Naive thymus-derived CD4-positive, alpha-beta T cell (primary cell): Measurements from ENCODE around the gene DDX56. TPM values are rescaled to one million over a fixed set of nuclear protein-coding genes. Genes with fewer than 3 reads are reported as not detected.

Experiments used
- ATAC-seq: fragments of 150-1000 bp; cut with Tn5 transposase; 2 replicates; pipeline ENCODE4 v1.10.0; 2021; ENCODE audit warnings: mild to moderate bottlenecking, moderate library complexity
- CTCF ChIA-PET: fragments of 350-600 bp; sonication (Branson Sonifier 250); formaldehyde crosslinking; loops from one replicate; lab custom pipeline; 2021; ENCODE audit warnings: antibody characterized with exemption; lab: Charles Lee
- POLR2A ChIA-PET: fragments of 350-600 bp; sonication (Branson Sonifier 250); formaldehyde crosslinking; loops from one replicate; lab custom pipeline; 2021; ENCODE audit warnings: antibody characterized with exemption, inconsistent platforms; lab: Charles Lee
- DNase-seq, 9 donors: peaks; one replicate each; pipeline versions ENCODE4 v3.0.0 to v3.0.0-alpha.2; 2020 to 2022; ENCODE audit warnings: mixed read lengths in 1 of 9
- H3K27ac ChIP-seq: one replicate; pipeline ENCODE4 v1.7.0; 2013; ENCODE audit warnings: mild to moderate bottlenecking, low read depth, low read length, moderate library complexity
- H3K27me3 ChIP-seq, 2 donors: one replicate each; pipeline ENCODE4 v1.7.0; 2013; ENCODE audit warnings: low read length in 2 of 2, mild to moderate bottlenecking in 2 of 2, moderate library complexity in 2 of 2; ENCODE audit not compliant: control insufficient read depth in 2 of 2, insufficient read depth in 2 of 2
- H3K36me3 ChIP-seq, 3 experiments: 1 replicate in 2 of 3; 2 replicates in 1 of 3; pipeline ENCODE4 v1.7.0; 2013; ENCODE audit warnings: low read length in 3 of 3, mild to moderate bottlenecking in 3 of 3, moderate library complexity in 1 of 3; ENCODE audit not compliant: insufficient read depth in 3 of 3, control insufficient read depth in 2 of 3
- H3K4me1 ChIP-seq, 2 donors: one replicate each; pipeline ENCODE4 v1.7.0; 2013; ENCODE audit warnings: low read length in 2 of 2, mild to moderate bottlenecking in 2 of 2, moderate library complexity in 1 of 2; ENCODE audit not compliant: control insufficient read depth in 2 of 2, insufficient read depth in 2 of 2
- H3K4me3 ChIP-seq: 2 replicates; pipeline ENCODE4 v1.7.0; 2013; ENCODE audit warnings: mild to moderate bottlenecking, low read length
- H3K9me3 ChIP-seq, 3 experiments: 1 replicate in 2 of 3; 2 replicates in 1 of 3; pipeline ENCODE4 v1.7.0; 2013; ENCODE audit warnings: low read length in 3 of 3; ENCODE audit not compliant: control insufficient read depth in 2 of 3
- H3K27ac Mint-ChIP-seq, 9 donors: one replicate each; pipeline ENCODE4 v1.8.0; 2020 to 2022; ENCODE audit warnings: mixed read lengths in 9 of 9, mild to moderate bottlenecking in 8 of 9, moderate library complexity in 5 of 9, inconsistent platforms in 2 of 9
- H3K27me3 Mint-ChIP-seq, 5 donors: one replicate each; pipeline ENCODE4 v1.8.0; 2021 to 2022; ENCODE audit warnings: mixed read lengths in 5 of 5, mild to moderate bottlenecking in 1 of 5
- H3K36me3 Mint-ChIP-seq, 5 donors: one replicate each; pipeline ENCODE4 v1.8.0; 2020 to 2022; ENCODE audit warnings: mixed read lengths in 5 of 5, mild to moderate bottlenecking in 3 of 5, inconsistent platforms in 1 of 5
- H3K4me1 Mint-ChIP-seq, 7 donors: one replicate each; pipeline ENCODE4 v1.8.0; 2020 to 2022; ENCODE audit warnings: mixed read lengths in 7 of 7, mild to moderate bottlenecking in 3 of 7, inconsistent platforms in 1 of 7
- H3K4me3 Mint-ChIP-seq, 10 donors: one replicate each; pipeline ENCODE4 v1.8.0; 2020 to 2022; ENCODE audit warnings: mild to moderate bottlenecking in 10 of 10, mixed read lengths in 10 of 10, moderate library complexity in 6 of 10, inconsistent platforms in 2 of 10
- H3K9me3 Mint-ChIP-seq, 11 donors: one replicate each; pipeline ENCODE4 v1.8.0; 2020 to 2022; ENCODE audit warnings: mixed read lengths in 11 of 11, mild to moderate bottlenecking in 4 of 11, inconsistent platforms in 1 of 11, moderate library complexity in 1 of 11
- intact Hi-C, 2 donors: fragments of 100-400 bp; cut with micrococcal nuclease; formaldehyde crosslinking; loops; one replicate each; pipeline ENCODE4 v1.15.1; 2023
- polyA plus RNA-seq, 2 donors: library from polyadenylated mRNA; unstranded; fragments of 300-500 nt; fragmentation: Illumina TruSeq; gene quantifications; one replicate each; pipeline ENCODE4 v1.2.3, GENCODE V29; 2021
- total RNA-seq, 6 experiments: library from RNA in 5 of 6; stranded (reverse) in 5 of 6; gene quantifications; 1 replicate in 5 of 6; 2 replicates in 1 of 6; pipeline ENCODE4 v1.2.3 and lab custom pipeline; 2021 to 2026

The DDX56 gene
- total and polyA plus RNA-seq, 7 experiments from 2014 or later = 43.6 to 124 (median 94.7) TPM

DNA sequence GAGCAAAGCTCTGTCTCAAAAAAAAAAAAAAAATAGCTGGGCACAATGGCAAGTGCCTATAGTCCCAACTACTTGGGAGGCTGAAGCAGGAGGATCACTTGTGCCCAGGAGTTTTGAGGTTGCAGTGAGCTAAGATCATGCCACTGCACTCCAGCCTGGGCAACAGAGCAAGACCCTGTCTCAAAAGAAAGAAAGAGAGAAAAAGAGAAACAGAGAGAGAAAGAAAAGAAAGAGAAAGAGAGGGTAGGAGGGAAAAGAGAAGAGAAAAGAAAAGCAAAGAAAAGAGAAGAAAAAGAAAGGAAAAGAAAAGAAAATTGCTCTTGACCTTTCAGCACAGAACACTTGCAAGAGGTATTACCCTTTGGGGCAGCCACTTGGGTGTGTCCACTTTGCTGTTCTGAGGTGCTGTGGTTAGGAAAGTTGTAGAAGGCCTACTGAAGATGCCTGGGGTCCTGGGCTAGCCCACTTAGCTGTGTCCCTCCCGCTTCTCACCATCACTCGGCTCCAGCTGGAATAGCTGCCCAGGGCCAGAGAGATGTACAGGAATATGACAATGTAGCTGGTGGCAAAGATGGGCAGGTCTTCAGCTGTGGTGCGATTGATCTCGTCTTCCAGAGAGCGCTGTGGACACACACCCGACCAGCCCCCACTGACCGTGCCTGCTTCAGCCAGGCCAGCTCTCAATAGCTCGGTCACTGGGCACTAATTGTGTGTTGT is 38.2 kb downstream of the DDX56 start:
- no peak overlapping the region for H3K4me3 Mint-ChIP-seq
- H3K27me3 Mint-ChIP-seq = no peaks in the 10 kb centered on the region
- Histone ChIP-seq H3K27ac (no peak overlapping the region), H3K9me3 (no peaks in the 10 kb centered on the region), H3K27me3 (no peaks in the 10 kb centered on the region), H3K4me3 (no peak overlapping the region), H3K36me3 (no peaks in the 10 kb centered on the region), H3K4me1 (no peaks in the 10 kb centered on the region)
- intact Hi-C loops = no loop called here
- peaks cover 0 to 2% (median 0%) of the 10 kb centered on the region in 11 donors for H3K9me3 Mint-ChIP-seq
- POLR2A ChIA-PET = interaction anchor here (0.6 kb wide), 2 partner anchors 335 to 425 kb away, joined by 3 read pairs; partner anchors contain the start of gene YKT6
- peaks cover 0 to 2% (median 0%) of the 10 kb centered on the region in 7 donors for H3K4me1 Mint-ChIP-seq
- no peak for ATAC-seq
- H3K27ac Mint-ChIP-seq = no peak overlapping the region
- CTCF ChIA-PET = interaction anchor here (0.6 to 0.7 kb wide), 2 partner anchors 103 to 310 kb away, joined by 3 to 4 read pairs; no protein-coding TSS in a partner anchor
- H3K36me3 Mint-ChIP-seq = no peaks in the 10 kb centered on the region
- DNase-seq = no peak

DNA sequence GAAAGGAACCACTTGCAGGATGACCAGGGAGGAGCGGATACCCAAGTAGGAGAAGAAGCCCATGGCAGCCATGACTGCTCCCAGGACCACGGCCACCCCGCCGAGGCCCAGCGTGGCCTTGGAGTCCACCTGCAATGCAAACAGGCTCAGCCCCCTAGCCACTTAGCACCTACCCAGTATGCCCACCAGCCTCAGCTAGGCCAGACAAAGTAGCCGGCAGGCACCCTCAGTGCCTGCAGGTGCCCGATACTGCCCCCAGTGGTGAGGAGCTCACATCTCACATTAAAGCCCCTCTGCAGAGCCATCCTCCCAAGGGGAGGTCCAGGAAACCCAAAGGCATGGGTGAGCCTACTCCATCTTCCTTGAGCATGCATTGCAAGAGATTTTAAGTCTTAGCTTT is 39.2 kb downstream of the DDX56 start:
- Mint-ChIP-seq H3K9me3 (peaks cover 0 to 3% (median 0%) of the 10 kb centered on the region in 11 donors), H3K36me3 (no peaks in the 10 kb centered on the region), H3K27me3 (no peaks in the 10 kb centered on the region), H3K4me3 (no peak overlapping the region), H3K27ac (no peak overlapping the region), H3K4me1 (peaks cover 0 to 2% (median 0%) of the 10 kb centered on the region in 7 donors)
- DNase-seq = peak in 8 of 9 donors; percentile 7 to 52 (median 20)
- peak; percentile 77 for ATAC-seq
- POLR2A ChIA-PET = interaction anchor here (0.6 to 0.7 kb wide), 2 partner anchors 400 to 666 kb away, joined by 3 read pairs; no protein-coding TSS in a partner anchor
- no peak overlapping the region for H3K27ac ChIP-seq
- H3K4me3 ChIP-seq = no peak overlapping the region
- intact Hi-C loops = no loop called here
- H3K4me1 ChIP-seq = no peaks in the 10 kb centered on the region
- no peaks in the 10 kb centered on the region for H3K27me3 ChIP-seq
- no peaks in the 10 kb centered on the region for H3K9me3 ChIP-seq
- no peaks in the 10 kb centered on the region for H3K36me3 ChIP-seq
- CTCF ChIA-PET = interaction anchor here (0.6 to 1.0 kb wide), 5 partner anchors 15 to 316 kb away, joined by 3 to 4 read pairs (median 3); no protein-coding TSS in a partner anchor

DNA sequence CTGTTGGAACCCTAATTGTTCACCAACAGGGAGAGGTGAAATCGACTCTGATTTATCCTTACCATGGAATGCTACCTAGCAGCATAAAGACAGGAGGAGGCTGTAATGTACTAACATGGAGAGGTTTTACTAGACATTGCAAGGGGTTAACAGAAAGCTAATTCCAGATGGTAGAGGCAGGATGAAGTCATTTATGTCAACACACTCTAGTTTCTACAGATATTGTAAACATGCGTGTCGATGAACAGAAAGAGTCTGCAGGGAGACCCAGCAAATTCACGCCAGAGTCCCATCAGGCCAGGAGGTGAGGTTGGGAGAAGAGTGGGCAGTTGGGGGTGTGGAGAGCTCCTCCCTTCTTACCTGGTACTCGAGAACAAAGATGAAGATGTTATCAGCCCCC is 39.6 kb downstream of the DDX56 start:
- H3K4me3 Mint-ChIP-seq = no peak overlapping the region
- ChIA-PET POLR2A (interaction anchor here (0.6 kb wide), 1 partner anchor 399 kb away, joined by 3 read pairs; no protein-coding TSS in a partner anchor), CTCF (interaction anchor here (0.7 to 1.0 kb wide), 3 partner anchors 16 to 316 kb away, joined by 3 read pairs; no protein-coding TSS in a partner anchor)
- peaks cover 0 to 1% (median 0%) of the 10 kb centered on the region in 5 donors for H3K36me3 Mint-ChIP-seq
- H3K27me3 Mint-ChIP-seq = no peaks in the 10 kb centered on the region
- peaks cover 0 to 4% (median under 1%) of the 10 kb centered on the region in 11 donors for H3K9me3 Mint-ChIP-seq
- no peak for ATAC-seq
- Histone ChIP-seq H3K36me3 (no peaks in the 10 kb centered on the region), H3K4me1 (no peaks in the 10 kb centered on the region), H3K27ac (no peak overlapping the region), H3K4me3 (no peak overlapping the region), H3K27me3 (no peaks in the 10 kb centered on the region), H3K9me3 (no peaks in the 10 kb centered on the region)
- intact Hi-C loops = no loop called here
- no peaks in the 10 kb centered on the region for H3K4me1 Mint-ChIP-seq
- H3K27ac Mint-ChIP-seq = no peak overlapping the region
- DNase-seq = no peak

DNA sequence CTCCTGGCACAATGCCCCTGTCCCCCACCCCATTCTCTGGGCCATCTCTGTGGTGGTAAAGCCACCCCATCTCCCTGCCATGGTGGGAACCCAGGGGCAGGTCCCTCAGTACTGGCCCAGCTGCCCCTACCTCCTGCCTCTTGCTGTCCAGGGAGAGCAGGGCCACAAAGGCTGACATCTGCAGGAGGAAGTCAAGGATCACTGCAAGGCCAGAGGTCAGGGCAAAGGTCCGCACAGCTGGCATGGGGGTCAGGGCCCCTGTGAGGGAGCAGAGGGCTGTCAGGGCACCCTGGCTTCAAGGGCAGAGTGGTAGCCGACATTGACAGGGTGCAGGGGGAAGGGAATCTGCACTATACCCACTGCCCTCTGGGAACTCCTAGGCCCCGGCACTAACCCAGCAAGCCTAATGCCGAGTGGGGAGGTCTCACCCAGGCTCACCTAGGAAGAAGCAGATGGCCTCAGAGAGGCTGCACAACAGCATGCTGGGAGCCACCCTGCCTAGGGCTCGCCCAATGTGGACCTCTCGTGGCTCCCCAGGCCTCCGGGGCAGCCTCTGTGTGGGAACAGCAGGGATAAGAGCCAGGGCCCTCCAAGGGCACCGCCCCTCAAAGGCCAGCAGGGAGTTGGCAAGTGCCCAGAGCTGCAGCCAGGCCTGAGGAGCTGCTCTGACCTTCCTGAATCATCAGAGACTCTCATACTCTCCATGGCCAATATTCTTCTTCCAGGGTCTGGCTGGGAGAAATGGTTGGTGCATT is 40.2 kb downstream of the DDX56 start:
- no peaks in the 10 kb centered on the region for H3K4me1 Mint-ChIP-seq
- no peaks in the 10 kb centered on the region for H3K27me3 Mint-ChIP-seq
- H3K27ac Mint-ChIP-seq = no peak overlapping the region
- ATAC-seq (no peak), DNase-seq (no peak)
- no peak overlapping the region for H3K27ac ChIP-seq
- no peaks in the 10 kb centered on the region for H3K27me3 ChIP-seq
- no peaks in the 10 kb centered on the region for H3K36me3 ChIP-seq
- H3K36me3 Mint-ChIP-seq = peaks cover 0 to 3% (median 0%) of the 10 kb centered on the region in 5 donors
- CTCF ChIA-PET = interaction anchor here (0.9 to 1.0 kb wide), 2 partner anchors 16 to 31 kb away, joined by 3 read pairs; no protein-coding TSS in a partner anchor
- peaks cover 0 to 6% (median 2%) of the 10 kb centered on the region in 11 donors for H3K9me3 Mint-ChIP-seq
- no peak overlapping the region for H3K4me3 ChIP-seq
- H3K4me1 ChIP-seq = no peaks in the 10 kb centered on the region
- POLR2A ChIA-PET = no interaction called here
- no peak overlapping the region for H3K4me3 Mint-ChIP-seq
- intact Hi-C loops = no loop called here
- H3K9me3 ChIP-seq = no peaks in the 10 kb centered on the region

DNA sequence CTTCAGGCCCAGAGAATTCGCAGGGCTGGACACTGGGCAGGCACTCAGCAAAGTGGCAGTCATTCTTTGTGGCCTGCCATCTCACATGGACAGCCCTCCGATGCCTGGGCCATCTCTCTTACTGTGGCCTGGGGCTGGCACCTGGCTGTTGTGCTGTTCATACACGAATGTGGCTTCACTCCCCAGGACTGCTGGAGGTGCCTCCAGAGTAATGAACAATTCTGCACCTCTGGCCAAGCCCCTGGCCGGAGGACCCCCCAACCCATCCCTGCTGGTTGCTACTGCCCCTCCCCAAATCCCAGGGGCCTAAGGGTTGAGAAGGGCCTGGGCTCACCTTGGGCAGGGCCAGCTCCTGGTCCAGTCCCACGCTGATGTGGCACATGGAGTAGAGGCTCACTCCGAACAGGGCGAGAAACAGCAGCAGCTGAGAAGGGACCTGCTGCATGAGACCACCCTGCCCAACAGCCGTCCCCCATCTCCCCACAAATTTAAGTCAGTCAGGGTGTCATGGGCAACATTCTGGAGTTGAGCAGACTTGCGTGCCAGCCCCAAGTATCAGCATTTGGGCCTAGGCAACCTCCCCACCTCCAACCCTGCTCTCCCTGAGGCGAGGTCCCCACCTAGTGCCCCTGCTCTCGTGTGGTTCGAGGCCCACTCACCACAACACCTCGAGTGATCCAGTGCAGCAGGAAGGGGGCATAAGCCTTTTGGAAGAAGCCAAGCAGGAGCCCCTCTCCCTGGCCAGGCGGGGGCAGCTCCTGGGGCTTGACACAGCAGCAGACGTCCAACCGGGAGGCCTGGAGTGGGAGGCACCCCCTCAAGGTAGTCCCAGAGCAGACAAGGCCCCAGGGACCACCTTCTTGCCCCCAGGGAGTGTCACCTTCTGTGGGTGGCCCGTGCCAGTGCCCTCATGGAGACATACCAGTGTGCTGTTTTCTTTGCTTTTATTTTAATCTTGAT is 42.0 kb downstream of the DDX56 start:
- Histone ChIP-seq H3K9me3 (no peaks in the 10 kb centered on the region), H3K36me3 (no peaks in the 10 kb centered on the region), H3K27me3 (no peaks in the 10 kb centered on the region), H3K4me3 (no peak overlapping the region), H3K4me1 (no peaks in the 10 kb centered on the region), H3K27ac (no peak overlapping the region)
- ChIA-PET POLR2A (no interaction called here), CTCF (no interaction called here)
- ATAC-seq = peak; percentile 13
- Mint-ChIP-seq H3K4me3 (no peak overlapping the region), H3K9me3 (peaks cover 0 to 18% (median 6%) of the 10 kb centered on the region in 11 donors), H3K36me3 (peaks cover 0 to 3% (median 0%) of the 10 kb centered on the region in 5 donors), H3K27ac (no peak overlapping the region), H3K27me3 (no peaks in the 10 kb centered on the region), H3K4me1 (no peaks in the 10 kb centered on the region)
- DNase-seq = no peak
- intact Hi-C loops = no loop called here

DNA sequence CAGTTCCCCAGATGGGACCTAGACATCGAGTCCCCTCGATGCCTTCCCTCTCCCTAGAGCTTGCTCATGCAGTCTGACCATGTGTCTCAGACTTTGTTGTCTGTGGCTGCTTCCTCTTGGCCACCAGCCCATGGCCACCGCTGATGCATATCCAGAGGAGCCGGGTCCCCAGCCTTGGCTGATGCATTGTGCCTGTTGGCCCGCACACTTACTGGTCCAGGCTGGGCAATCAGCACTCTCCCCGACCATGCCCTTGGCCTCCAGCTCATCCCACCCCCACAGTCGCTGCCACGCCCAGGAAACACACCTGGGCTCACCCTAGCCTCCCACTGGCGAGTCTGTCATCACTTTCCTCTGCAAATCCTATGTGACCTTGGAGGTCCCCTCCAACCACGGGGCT is 42.7 kb downstream of the DDX56 start:
- no peak overlapping the region for H3K4me3 ChIP-seq

More for the DNA sequence above, 42.7 kb downstream of the DDX56 start:
- H3K4me1 Mint-ChIP-seq = no peaks in the 10 kb centered on the region
- Histone ChIP-seq H3K27me3 (no peaks in the 10 kb centered on the region), H3K9me3 (no peaks in the 10 kb centered on the region), H3K4me1 (no peaks in the 10 kb centered on the region), H3K36me3 (no peaks in the 10 kb centered on the region), H3K27ac (no peak overlapping the region)
- no peak for ATAC-seq
- peaks cover 0 to 21% (median 7%) of the 10 kb centered on the region in 11 donors for H3K9me3 Mint-ChIP-seq
- no peak overlapping the region for H3K4me3 Mint-ChIP-seq
- H3K27ac Mint-ChIP-seq = no peak overlapping the region
- peaks cover 0 to 3% (median under 1%) of the 10 kb centered on the region in 5 donors for H3K36me3 Mint-ChIP-seq
- CTCF ChIA-PET = no interaction called here
- H3K27me3 Mint-ChIP-seq = peaks cover 0 to 2% (median 0%) of the 10 kb centered on the region in 5 donors
- intact Hi-C loops = no loop called here
- POLR2A ChIA-PET = no interaction called here
- DNase-seq = no peak
